Left hindlimb (tissue), 1 donor: ENCODE data around the gene ADM2.
A peak's percentile ranks its signal among the peaks of the same experiment; 100 is the strongest.
"Not testable (repeated sequence)": the region's sequence is repeated elsewhere in the genome, so short reads cannot be mapped to it uniquely, and the experiment has no call there.

ENCODE experiments used
- DNase-seq: peaks from one replicate; pipeline ENCODE4 v3.0.0-alpha.2; 2018

Gene ADM2

GRCh38 chr22:50526108-50526833 is 44.9 kb downstream of the ADM2 start:
- DNase-seq, result peak; percentile 90

GRCh38 chr22:50526834-50527801 is 45.8 kb downstream of the ADM2 start:
- DNase-seq, result peak; percentile 70

- no peak for DNase-seq
Observed at GRCh38 chr22:50527921-50528681, 46.8 kb downstream of the ADM2 start.

GRCh38 chr22:50528682-50529415 is 47.5 kb downstream of the ADM2 start:
- no peak for DNase-seq

GRCh38 chr22:50529416-50529896 is 48.1 kb downstream of the ADM2 start:
- DNase-seq, result peak; percentile 59

DNA sequence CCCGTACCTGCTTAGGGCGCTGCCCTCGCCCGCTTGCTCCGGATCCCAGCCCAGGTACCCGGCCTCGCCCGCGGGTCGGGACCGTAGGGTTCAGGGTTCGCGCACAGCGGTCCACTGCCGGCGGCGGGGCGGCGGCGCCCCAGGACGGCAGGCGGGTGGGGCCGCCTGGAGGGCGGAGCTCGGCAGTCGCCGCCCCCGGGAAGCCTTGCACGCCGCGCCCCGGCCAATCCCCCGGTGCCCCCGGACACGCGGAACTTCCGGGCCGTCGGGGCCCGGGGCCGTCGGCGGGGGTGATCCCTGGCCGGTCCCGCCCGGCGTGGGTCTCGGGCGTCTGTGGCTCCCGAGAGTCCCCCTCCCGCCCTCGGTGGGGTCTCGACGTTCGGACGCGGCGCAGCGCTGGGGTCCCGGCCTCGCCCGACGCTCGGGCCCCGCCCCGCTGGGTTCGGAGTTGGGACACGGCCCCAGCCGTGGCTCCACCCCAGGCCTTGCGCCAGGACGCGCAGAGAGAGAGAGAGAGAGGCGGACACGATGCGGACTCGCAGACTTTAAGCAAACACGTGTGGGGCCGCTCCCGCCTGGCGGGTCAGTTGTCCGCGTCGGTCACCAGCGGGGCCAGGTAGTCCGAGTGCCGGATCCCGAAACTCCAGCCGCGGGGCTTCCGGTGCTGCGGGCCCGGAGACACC is 48.7 kb downstream of the ADM2 start, which contains the start of gene TYMP:
TSS of gene TYMP (minus strand) at position 116 of the 683 bp plus-strand sequence. CDS start 303 bp downstream, outside the sequence.
- peak; percentile 80 for DNase-seq

DNA sequence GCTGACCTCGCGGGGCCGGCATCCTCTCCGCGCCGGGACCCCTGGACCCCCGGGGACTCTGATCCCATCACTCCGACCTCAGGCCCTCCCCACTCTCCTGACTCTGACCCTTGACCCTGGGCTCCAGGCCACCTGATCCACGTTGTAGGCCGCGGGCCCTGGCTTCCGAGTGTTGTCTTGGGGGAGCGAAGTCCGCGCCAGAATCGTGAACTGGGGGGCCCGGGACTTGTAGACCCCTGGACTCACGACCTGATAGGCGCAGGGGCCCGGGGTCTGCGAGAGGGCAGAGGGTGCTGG is 49.2 kb downstream of the ADM2 start:
- peak; percentile 53 for DNase-seq

DNA sequence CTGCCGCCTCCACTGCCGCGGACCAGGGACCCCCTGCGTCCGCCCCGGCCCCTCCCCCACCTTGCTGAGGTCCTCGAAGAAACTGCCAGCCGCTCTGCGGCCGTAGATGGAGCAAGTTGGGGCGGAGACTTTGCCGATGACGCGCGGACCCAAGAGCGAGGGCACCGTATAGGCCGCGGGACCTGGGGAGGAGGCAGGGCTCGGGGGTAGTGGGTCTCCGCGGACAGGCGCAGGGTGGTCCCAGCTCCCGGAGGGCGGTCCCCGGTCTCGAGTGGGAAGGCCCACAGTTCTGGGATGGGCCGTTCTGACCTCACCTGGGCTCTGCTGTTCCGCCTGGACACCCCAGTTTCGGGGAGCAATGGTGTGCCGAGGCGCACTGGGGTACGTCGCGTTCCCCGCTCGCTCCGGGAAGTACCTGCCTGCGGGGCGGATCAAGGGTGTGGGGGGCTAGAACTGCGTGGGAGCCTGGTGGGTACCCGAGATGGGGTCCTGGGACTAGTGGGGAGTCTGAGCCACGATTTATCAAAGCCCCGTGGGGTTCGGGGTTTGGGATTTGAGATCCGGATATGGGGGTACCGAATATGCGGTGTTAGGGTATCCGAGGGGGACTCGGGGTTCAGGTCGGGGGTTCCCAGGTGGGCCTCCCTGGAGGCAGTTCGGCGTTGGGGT is 49.7 kb downstream of the ADM2 start:
- peak; percentile 70 for DNase-seq

- no peak for DNase-seq
Observed at GRCh38 chr22:50531546-50531961, 50.2 kb downstream of the ADM2 start.

DNA sequence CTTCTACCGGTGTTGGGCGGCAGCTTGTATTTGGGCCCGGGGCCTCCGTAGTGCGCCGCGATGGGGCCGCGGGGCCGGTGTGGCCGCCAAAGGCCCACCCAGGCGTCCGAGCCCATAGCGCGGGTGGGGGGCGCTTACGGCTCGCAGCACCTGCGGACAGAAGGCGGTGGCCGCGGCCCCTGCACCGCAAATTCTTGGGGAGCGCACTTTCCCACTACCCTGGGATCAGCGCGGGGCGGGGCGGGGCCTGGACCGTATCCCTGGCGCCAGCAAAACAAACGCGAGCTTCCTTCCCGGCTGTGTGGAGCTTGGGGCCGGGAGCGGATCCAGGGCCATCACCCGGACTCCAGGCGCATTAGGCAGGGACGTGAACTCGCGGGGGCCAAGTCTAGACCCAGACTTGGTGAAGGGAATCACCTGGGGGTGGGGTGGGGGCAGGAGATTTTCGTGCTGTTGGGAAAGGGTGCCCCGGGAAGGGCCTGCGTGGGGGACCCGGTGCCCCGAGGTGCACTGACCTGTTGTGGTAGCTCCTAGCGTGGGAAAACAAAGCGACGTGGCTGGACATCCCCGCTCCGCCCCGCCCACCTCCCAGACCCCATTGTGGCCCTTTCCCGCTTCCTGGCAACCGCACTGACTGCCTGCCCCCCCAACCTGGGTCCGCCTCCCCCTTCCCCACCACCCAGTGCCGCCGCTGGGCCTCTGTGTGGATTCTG is 50.8 kb downstream of the ADM2 start:
- peak; percentile 83 for DNase-seq

DNA sequence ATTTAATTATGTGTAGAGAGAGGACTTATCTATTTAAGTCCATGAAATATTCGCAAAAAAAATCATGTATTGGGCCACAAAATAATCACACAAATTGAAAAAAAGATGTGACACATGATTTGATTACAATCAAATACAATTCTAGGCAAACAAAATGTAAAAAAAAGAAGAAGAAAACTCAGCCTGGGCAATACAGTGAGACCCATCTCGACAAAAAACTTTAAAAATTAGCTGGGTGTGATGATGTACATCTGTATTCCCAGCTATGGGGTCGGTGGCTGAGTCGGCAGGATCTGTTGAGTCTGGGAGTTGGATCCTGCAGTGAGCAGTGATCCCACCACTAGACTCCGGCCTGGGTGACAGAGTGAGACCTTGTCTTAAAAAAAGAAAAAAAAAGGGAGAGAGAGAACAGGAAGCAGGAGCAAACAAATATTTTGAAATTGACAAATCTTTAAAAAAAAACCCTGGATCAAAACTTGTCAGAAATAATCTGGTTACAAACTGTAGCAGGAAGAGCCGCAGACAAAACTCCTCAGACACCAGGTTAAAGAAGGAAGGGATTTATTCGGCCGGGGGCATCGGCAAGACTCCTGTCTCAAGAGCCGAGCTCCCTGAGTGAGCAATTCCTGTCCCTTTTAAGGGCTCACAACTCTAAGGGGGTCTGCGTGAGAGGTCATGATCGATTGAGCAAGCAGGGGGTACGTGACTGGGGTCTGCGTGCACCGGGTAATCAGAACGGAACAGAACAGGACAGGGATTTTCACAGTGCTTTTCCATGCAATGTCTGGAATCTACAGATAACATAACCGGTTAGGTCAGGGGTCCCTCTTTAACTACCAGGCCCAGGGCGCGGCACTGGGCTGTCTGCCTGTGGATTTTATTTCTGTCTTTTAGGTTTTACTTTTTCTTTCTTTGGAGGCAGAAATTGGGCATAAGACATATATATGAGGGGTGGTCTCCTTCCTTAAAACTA is 51.8 kb downstream of the ADM2 start:
- DNase-seq, result no peak

GRCh38 chr22:50533856-50534711 is 52.7 kb downstream of the ADM2 start:
- not testable (repeated sequence) for DNase-seq

- DNase-seq, result no peak
Observed at GRCh38 chr22:50535113-50535512, 53.8 kb downstream of the ADM2 start.
